Spinal cord (tissue), 10 donors: Measurements from ENCODE around the gene KLHL29. TPM values are rescaled to one million over a fixed set of nuclear protein-coding genes. Genes with fewer than 3 reads are reported as not detected.
"Not testable (repeated sequence)": the region's sequence is repeated elsewhere in the genome, so short reads cannot be mapped to it uniquely, and the experiment has no call there.

Experiments
- DNase-seq, 6 donors: peaks; one replicate each; pipeline versions ENCODE4 v3.0.0 to v3.0.0-alpha.2; 2013 to 2015; ENCODE audit warnings: low spot score in 6 of 6, low read depth in 4 of 6
- H3K27ac ChIP-seq: one replicate; pipeline ENCODE4 v1.5.1; 2013; ENCODE audit warnings: low read depth, low read length, control low read depth
- H3K27me3 ChIP-seq: one replicate; pipeline ENCODE4 v1.6.1; 2013; ENCODE audit warnings: low read length; ENCODE audit not compliant: control insufficient read depth, insufficient read depth
- H3K36me3 ChIP-seq: one replicate; pipeline ENCODE4 v1.6.1; 2013; ENCODE audit warnings: low read length; ENCODE audit not compliant: control insufficient read depth, insufficient read depth
- H3K4me1 ChIP-seq: one replicate; pipeline ENCODE4 v1.6.1; 2013; ENCODE audit warnings: low read length; ENCODE audit not compliant: control insufficient read depth, insufficient read depth
- H3K4me3 ChIP-seq: one replicate; pipeline ENCODE4 v1.5.1; 2013; ENCODE audit warnings: low read depth, low read length, control low read depth
- H3K9me3 ChIP-seq: one replicate; pipeline ENCODE4 v1.6.1; 2013; ENCODE audit warnings: low read length; ENCODE audit not compliant: control insufficient read depth, insufficient read depth
- WGBS: methylation state at CpG from one replicate; pipeline ENCODE4 v1.1.5; 2013; ENCODE audit warnings: missing lambda C conversion rate; ENCODE audit not compliant: insufficient coverage; 5-methylcytosine and 5-hydroxymethylcytosine counted together
- polyA plus RNA-seq, 2 donors: library from polyadenylated mRNA; unstranded; fragments of 120-200 nt; gene quantifications; one replicate each; pipeline ENCODE4 v1.2.1, GENCODE V29; 2013; ENCODE audit not compliant: insufficient read length in 2 of 2
- total RNA-seq, 2 donors: library from RNA; depleted of rRNA in 1 of 2; stranded (reverse); fragments of 120-200 nt in 1 of 2; fragments of >200 nt in 1 of 2; gene quantifications; one replicate each; pipeline versions ENCODE4 v1.2.3 to v1.2.4, GENCODE V29; 2013 to 2014
- donor health status: healthy.

Gene KLHL29
- total and polyA plus RNA-seq, 4 donors = 8.7 to 19.4 (median 14.0) TPM

DNA sequence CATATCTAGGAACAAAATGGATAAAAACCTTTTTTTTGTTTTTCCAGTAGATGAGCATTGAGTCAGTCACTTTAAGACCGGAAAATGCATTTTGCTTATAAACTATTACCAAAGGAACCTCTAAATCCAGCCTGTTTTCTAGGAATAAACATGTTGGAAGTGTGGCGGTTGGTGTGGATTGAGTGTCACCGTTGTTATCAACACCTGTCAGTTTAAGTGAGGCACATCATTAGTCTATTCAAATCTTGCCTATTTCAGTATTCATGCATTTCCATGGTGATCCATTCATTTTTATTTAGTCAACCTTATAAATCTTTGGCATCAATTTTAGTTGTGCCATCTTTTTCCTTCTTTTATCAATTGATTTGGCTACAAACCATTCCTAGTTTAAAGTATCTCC is 3.3 kb downstream of the KLHL29 start:
- WGBS = 80% methylated on average over 1 of the region's 3 CpGs
- Histone ChIP-seq H3K27ac (no peak overlapping the region), H3K4me1 (peaks cover 15% of the 10 kb centered on the region), H3K4me3 (peak overlapping the region; percentile 68), H3K27me3 (peaks cover 22% of the 10 kb centered on the region), H3K36me3 (no peaks in the 10 kb centered on the region), H3K9me3 (no peaks in the 10 kb centered on the region)
- peak in 1 of 6 donors; percentile 22 for DNase-seq

DNA sequence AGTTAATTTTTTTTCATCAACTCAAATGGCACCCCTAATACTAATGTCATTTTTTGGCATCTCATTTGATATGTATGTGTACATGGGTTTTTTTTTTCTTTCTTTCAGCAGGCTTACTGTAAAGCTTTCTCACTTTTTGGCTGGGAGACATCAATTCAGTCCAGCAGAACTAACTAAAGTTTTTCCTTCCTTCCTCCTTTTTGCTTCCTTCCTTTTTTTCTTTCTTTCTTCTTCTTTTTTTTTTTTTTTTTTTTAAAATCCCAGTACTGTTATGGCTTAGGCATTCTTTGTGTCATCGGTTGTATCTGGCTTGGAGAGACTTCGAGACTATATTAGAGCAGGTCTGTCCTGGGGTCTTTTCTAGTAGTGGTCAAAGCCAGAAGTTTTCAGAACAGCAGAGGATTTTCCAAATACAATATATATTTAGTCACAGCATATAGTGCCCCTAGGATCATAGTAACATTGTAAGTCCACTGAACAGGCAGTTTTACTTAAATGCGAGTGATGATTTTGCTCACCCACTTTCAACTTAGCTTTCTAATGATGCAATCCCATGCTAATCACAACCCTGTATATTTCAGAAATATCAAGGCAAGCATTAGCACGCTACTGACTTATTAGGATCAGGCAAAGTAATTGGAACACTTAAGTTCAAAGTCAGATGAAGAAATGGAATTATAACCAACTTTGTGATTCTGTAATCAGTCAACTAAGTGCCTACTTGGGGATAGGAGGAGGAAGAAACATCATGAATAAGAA is 4.0 kb downstream of the KLHL29 start:
- H3K36me3 ChIP-seq = no peaks in the 10 kb centered on the region
- H3K27me3 ChIP-seq = peaks cover 22% of the 10 kb centered on the region
- no peak overlapping the region for H3K27ac ChIP-seq
- H3K4me3 ChIP-seq = no peak overlapping the region
- no peak for DNase-seq
- H3K4me1 ChIP-seq = peaks cover 19% of the 10 kb centered on the region
- H3K9me3 ChIP-seq = no peaks in the 10 kb centered on the region
- WGBS = no CpG with 5 or more reads among the region's 4 CpGs

DNA sequence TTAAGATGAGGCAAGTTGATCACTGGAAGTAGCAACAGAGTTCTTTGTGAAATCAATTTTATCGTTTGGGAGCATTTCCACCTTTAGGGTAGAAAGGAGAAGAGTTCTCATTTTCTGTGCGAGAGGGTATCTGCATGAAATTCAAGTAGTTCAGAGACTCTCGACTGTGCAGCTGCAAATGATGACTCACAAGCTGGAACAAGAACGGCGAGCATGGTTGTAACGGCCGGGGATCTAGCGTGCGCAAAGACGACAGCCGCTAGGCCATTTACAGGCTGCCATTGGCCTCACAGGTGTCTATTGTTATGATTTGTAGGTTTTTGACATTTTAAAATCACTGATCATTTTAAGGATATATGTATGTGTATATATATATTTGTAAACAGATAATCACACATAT is 5.2 kb downstream of the KLHL29 start:
- DNase-seq = peak in 1 of 6 donors; percentile 49
- H3K9me3 ChIP-seq = no peaks in the 10 kb centered on the region
- no peaks in the 10 kb centered on the region for H3K36me3 ChIP-seq
- WGBS = 57% methylated on average over 5 of the region's 11 CpGs
- H3K4me1 ChIP-seq = peaks cover 19% of the 10 kb centered on the region
- no peak overlapping the region for H3K4me3 ChIP-seq
- H3K27me3 ChIP-seq = peaks cover 22% of the 10 kb centered on the region
- no peak overlapping the region for H3K27ac ChIP-seq

DNA sequence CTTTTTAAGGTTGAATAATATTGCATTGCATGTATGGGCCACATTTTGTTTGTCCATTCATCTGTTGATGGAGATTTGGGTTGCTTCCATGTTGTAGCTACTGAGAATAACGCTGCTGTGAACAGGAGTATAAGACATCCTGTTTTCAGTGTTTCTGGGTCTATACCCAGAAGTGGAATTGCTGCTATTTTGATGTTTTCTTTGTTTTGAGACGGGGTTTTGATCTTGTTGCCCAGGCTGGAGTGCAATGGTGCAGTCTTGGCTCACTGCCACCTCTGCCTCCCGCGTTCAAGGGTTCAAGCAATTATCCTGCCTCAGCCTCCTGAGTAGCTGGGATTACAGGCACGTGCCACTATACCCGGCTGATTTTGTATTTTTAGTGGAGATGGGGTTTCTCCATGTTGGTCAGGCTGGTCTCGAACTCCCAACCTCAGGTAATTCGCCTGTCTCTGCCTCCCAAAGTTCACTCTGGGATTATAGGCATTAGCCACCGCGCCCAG is 6.3 kb downstream of the KLHL29 start:
- WGBS = 66% methylated on average over 2 of the region's 10 CpGs
- not testable (repeated sequence) for DNase-seq, H3K4me3 ChIP-seq, H3K27ac ChIP-seq, H3K9me3 ChIP-seq, H3K36me3 ChIP-seq
- Histone ChIP-seq H3K27me3 (peaks cover 20% of the 10 kb centered on the region), H3K4me1 (peaks cover 16% of the 10 kb centered on the region)

DNA sequence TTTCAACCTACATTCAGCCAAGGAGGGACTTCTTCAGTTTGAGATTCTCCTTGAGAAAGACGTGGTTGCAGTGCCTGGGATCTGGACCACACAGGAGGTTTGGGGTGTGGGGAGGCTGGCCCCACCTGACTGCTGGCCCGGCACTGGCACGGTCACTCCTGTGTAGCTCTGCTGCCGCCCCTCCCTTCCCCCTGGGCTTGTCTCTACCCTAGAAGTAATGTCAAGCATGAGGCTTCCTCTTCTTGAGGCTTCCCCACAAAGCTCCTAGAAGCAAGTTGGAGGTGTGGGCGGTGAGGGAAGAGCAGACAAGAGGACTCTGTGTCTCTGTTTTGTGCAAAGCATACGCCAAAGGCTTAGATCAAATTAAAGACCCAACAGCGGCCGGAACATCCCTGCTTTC is 8.7 kb downstream of the KLHL29 start:
- H3K9me3 ChIP-seq = no peaks in the 10 kb centered on the region
- H3K36me3 ChIP-seq = no peaks in the 10 kb centered on the region
- no peak overlapping the region for H3K27ac ChIP-seq
- H3K27me3 ChIP-seq = peaks cover 4% of the 10 kb centered on the region
- WGBS = 60% methylated on average over 1 of the region's 8 CpGs
- DNase-seq = no peak
- H3K4me3 ChIP-seq = no peak overlapping the region
- peaks cover 7% of the 10 kb centered on the region for H3K4me1 ChIP-seq

DNA sequence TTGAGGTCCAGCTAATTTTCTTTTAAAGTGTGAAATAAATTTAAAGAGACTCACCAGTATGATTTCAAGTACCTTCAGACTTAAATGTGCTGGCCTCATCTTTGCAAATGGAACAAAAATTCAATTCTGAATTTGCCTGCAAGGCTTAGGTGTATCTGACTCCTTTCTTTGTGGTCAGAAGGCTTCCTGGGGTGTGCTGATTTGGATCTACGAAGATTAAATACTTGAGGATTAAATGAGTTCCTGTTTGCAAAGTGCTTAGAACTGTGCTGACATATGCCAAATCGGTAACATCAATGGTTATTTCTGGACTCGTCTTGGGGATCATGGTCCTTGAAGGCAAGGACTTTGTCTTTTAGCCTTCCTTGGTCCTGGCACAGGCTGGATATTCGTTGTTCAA is 9.7 kb downstream of the KLHL29 start:
- 87% methylated on average over 4 of the region's 4 CpGs for WGBS
- Histone ChIP-seq H3K9me3 (no peaks in the 10 kb centered on the region), H3K4me3 (no peak overlapping the region), H3K27ac (no peak overlapping the region), H3K27me3 (no peaks in the 10 kb centered on the region), H3K36me3 (no peaks in the 10 kb centered on the region), H3K4me1 (peaks cover 7% of the 10 kb centered on the region)
- no peak for DNase-seq

DNA sequence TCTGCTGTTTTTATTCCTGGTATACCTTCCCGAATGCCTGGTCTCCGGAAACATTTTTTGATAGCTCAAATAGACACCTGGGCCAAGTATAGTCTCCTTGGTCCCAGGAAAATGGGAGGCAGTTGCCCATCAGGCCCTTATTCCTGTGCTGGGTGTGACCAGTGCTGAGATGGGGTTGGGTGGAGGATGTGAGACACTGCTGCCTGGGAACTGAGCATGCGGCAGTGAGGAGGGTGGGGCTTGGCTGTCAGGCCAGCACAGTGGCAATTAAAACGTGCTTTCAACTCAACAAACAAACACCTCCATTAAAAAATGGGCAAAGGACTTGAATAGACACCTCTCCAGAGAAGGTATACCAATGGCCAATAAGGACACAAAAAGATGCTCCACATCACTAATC is 12.5 kb downstream of the KLHL29 start:
- Histone ChIP-seq H3K9me3 (no peaks in the 10 kb centered on the region), H3K27me3 (no peaks in the 10 kb centered on the region), H3K27ac (no peak overlapping the region), H3K4me1 (peaks cover 14% of the 10 kb centered on the region), H3K36me3 (no peaks in the 10 kb centered on the region), H3K4me3 (no peak overlapping the region)
- no peak for DNase-seq
- WGBS = 94% methylated on average over 2 of the region's 4 CpGs

DNA sequence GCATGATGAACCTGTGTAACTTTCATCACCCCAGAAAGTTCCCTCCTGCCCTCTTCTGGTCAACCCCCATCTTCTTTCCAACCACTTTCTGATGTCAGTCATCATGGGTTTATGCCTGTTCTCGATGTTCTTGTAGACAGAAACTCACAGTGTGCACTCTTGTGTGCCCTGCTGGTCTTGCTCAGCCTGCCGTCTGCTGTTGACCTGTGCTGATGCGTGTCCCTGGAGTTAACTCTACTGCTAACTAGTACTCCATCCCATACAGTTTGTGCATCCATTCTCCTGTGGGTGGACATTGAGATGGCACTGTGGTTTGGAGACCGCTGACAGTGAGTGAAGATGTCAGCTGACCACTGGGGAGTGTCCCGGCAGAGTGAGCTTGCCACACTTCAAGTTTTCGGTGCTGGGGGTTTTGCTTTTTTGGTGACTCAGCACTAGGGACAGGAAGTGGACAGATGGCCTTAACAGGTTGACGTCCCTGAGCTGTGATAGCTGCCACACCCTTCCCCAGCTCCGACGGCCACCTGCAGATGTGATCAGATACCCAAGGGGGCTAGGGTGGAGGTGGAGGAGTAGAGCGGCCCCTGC is 14.8 kb downstream of the KLHL29 start:
- Histone ChIP-seq H3K27me3 (no peaks in the 10 kb centered on the region), H3K4me3 (no peak overlapping the region), H3K36me3 (no peaks in the 10 kb centered on the region), H3K27ac (no peak overlapping the region), H3K9me3 (no peaks in the 10 kb centered on the region), H3K4me1 (peaks cover 14% of the 10 kb centered on the region)
- DNase-seq = no peak
- 97% methylated on average over 8 of the region's 10 CpGs for WGBS

DNA sequence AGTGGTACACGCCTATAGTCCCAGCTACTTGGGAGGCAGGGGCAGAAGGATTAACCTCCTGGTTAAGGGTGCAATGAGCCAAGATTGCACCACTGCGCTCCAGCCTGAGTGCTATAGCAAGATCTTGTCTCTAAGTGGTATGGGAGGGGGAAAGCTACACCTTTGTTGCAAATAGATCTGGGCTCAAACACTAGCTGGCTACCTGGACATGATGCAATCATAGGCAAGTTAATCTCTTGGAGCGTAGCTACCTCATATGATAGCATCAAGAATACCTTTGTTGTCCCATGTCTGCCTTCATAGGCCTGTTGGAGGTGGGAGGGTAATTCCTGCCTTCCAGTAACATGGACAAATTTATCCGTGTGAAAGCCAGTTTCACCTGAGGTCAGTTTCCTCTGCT is 15.7 kb downstream of the KLHL29 start:
- no peaks in the 10 kb centered on the region for H3K36me3 ChIP-seq
- H3K4me1 ChIP-seq = peaks cover 14% of the 10 kb centered on the region
- H3K9me3 ChIP-seq = no peaks in the 10 kb centered on the region
- H3K27ac ChIP-seq = no peak overlapping the region
- H3K27me3 ChIP-seq = no peaks in the 10 kb centered on the region
- no peak for DNase-seq
- H3K4me3 ChIP-seq = no peak overlapping the region
- 100% methylated on average over 3 of the region's 4 CpGs for WGBS
